WERI-Rb-1 (cell line): ENCODE results near the gene XRCC2.

Source experiments
- DNase-seq: peaks from one replicate; pipeline ENCODE4 v3.0.0-alpha.2; 2020
- H3K27ac ChIP-seq: fragments of 250-450 bp; sonication (Bioruptor Pico); 2 replicates; pipeline ENCODE4 v1.5.1; 2020; ENCODE audit warnings: mild to moderate bottlenecking, moderate library complexity
- H3K27me3 ChIP-seq: fragments of 250-450 bp; sonication (Bioruptor Pico); 2 replicates; pipeline ENCODE4 v1.5.1; 2021; ENCODE audit warnings: mild to moderate bottlenecking, low read depth, moderate library complexity; ENCODE audit not compliant: insufficient read depth, severe bottlenecking
- H3K36me3 ChIP-seq: fragments of 250-450 bp; sonication (Bioruptor Pico); 2 replicates; pipeline ENCODE4 v1.5.1; 2020; ENCODE audit warnings: mild to moderate bottlenecking, moderate library complexity
- H3K4me3 ChIP-seq: 2 replicates; pipeline ENCODE4 v1.5.1; 2011; ENCODE audit warnings: low read depth, mild to moderate bottlenecking, control low read depth, low read length
- H3K9me3 ChIP-seq: fragments of 250-450 bp; sonication (Bioruptor Pico); 2 replicates; pipeline ENCODE4 v1.5.1; 2021; ENCODE audit warnings: mild to moderate bottlenecking, moderate library complexity; ENCODE audit not compliant: severe bottlenecking
- CTCF ChIP-seq: IDR thresholded peaks from 2 replicates; pipeline ENCODE4 v1.5.1; 2011; ENCODE audit warnings: low read depth, mild to moderate bottlenecking, control low read depth, inconsistent platforms, low read length

XRCC2 gene

DNA sequence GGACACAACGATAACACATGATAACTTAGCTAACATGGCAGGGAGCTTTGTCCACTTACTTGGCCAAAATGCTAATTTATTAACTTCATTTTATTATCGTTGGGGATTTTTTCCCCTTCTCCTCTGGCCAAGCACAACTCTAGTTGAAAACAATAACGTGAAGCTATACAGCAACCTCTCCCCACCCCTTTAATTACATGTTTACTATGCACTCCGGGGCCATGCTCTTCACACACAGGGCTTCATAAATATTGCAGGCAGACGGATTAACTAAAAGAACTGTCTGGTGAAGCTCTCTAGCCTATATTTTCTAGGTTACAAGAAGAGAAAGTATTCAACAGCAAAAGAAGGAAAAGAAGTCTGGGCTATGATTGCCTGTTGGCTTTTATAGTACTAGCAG is 51.7 kb downstream of the XRCC2 start:
- Histone ChIP-seq H3K4me3 (no peak overlapping the region), H3K27ac (no peak overlapping the region), H3K9me3 (peaks cover 2% of the 10 kb centered on the region), H3K27me3 (no peaks in the 10 kb centered on the region), H3K36me3 (no peaks in the 10 kb centered on the region)
- TF ChIP-seq CTCF, result no peak
- DNase-seq, result no peak

GRCh38 chr7:152621426-152621825 is 54.5 kb downstream of the XRCC2 start:
- no peak for TF ChIP-seq CTCF
- no peak overlapping the region for H3K27ac ChIP-seq
- H3K36me3 ChIP-seq, result no peaks in the 10 kb centered on the region
- H3K4me3 ChIP-seq, result no peak overlapping the region
- no peaks in the 10 kb centered on the region for H3K9me3 ChIP-seq
- no peak for DNase-seq
- no peaks in the 10 kb centered on the region for H3K27me3 ChIP-seq

GRCh38 chr7:152619027-152619739 is 56.8 kb downstream of the XRCC2 start:
- no peak for TF ChIP-seq CTCF
- Histone ChIP-seq H3K27me3 (no peaks in the 10 kb centered on the region), H3K27ac (no peak overlapping the region), H3K9me3 (no peaks in the 10 kb centered on the region), H3K36me3 (no peaks in the 10 kb centered on the region), H3K4me3 (no peak overlapping the region)
- DNase-seq, result no peak

DNA sequence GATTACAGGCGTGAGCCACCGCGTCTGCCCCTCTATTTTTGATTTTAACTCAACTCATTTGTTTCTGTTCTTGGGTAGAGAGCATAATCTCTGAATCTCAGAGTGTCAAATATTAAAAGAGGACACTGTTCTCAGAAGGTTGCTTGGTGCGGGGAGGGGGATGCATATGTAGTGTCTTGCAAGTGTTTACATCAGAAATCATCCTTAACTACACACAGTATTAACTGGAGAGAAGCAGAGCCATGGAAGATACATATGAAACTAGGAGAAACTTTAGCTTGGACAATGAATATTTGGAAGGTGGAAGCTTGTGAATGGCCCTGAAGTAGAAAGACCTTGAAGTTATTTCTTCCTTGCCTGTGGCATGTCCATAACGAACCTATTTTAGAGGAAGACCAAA is 57.5 kb downstream of the XRCC2 start:
- no peak for TF ChIP-seq CTCF
- H3K27me3 ChIP-seq, result no peaks in the 10 kb centered on the region
- H3K36me3 ChIP-seq, result no peaks in the 10 kb centered on the region
- DNase-seq, result no peak
- no peak overlapping the region for H3K27ac ChIP-seq
- no peaks in the 10 kb centered on the region for H3K9me3 ChIP-seq
- H3K4me3 ChIP-seq, result no peak overlapping the region

- Histone ChIP-seq H3K9me3 (no peaks in the 10 kb centered on the region), H3K4me3 (no peak overlapping the region), H3K36me3 (no peaks in the 10 kb centered on the region), H3K27me3 (no peaks in the 10 kb centered on the region), H3K27ac (no peak overlapping the region)
- DNase-seq, result no peak
- TF ChIP-seq CTCF, result no peak
These were observed 58.9 kb downstream of the XRCC2 start for GRCh38 chr7:152617056-152617455.
